Progenitor cell of endocrine pancreas (in vitro differentiated cells): ENCODE results near the gene ANKRD60. TPM values are rescaled to one million over a fixed set of nuclear protein-coding genes. Genes with fewer than 3 reads are reported as not detected.

ENCODE experiments used
- DNase-seq: peaks from one replicate; pipeline ENCODE4 v3.0.0; 2021; ENCODE audit warnings: low spot score; ENCODE audit not compliant: unreplicated experiment
- H3K27ac Mint-ChIP-seq: 2 replicates; pipeline ENCODE4 v1.8.0; 2021; ENCODE audit warnings: mild to moderate bottlenecking, moderate library complexity, mixed read lengths
- H3K27me3 Mint-ChIP-seq: 2 replicates; pipeline ENCODE4 v1.8.0; 2021; ENCODE audit warnings: mixed read lengths
- H3K36me3 Mint-ChIP-seq: 2 replicates; pipeline ENCODE4 v1.8.0; 2022; ENCODE audit warnings: mixed read lengths; ENCODE audit not compliant: insufficient read depth
- H3K4me1 Mint-ChIP-seq: 2 replicates; pipeline ENCODE4 v1.8.0; 2021; ENCODE audit warnings: low read depth, mixed read lengths
- H3K4me3 Mint-ChIP-seq: 2 replicates; pipeline ENCODE4 v1.8.0; 2021; ENCODE audit warnings: low read depth, mild to moderate bottlenecking, moderate library complexity, mixed read lengths
- H3K9me3 Mint-ChIP-seq: 2 replicates; pipeline ENCODE4 v1.8.0; 2021; ENCODE audit warnings: low read depth, mixed read lengths
- CTCF ChIP-seq: fragments of 200-600 bp; sonication (generic); IDR thresholded peaks from one replicate; pipeline ENCODE4 v1.5.0; 2021; ENCODE audit warnings: antibody characterized with exemption, mild to moderate bottlenecking; ENCODE audit not compliant: unreplicated experiment
- long read RNA-seq: library from polyadenylated mRNA; unstranded; transcript quantifications from one replicate; pipeline ENCODE4 v2.0.0, GENCODE V29; 2020
- total RNA-seq: library from RNA; stranded (reverse); gene quantifications from 2 replicates; pipeline ENCODE4 v1.2.1, GENCODE V29; 2021

Gene ANKRD60
- total RNA-seq = not detected in 2 replicates
- long read RNA-seq = 0 reads

DNA sequence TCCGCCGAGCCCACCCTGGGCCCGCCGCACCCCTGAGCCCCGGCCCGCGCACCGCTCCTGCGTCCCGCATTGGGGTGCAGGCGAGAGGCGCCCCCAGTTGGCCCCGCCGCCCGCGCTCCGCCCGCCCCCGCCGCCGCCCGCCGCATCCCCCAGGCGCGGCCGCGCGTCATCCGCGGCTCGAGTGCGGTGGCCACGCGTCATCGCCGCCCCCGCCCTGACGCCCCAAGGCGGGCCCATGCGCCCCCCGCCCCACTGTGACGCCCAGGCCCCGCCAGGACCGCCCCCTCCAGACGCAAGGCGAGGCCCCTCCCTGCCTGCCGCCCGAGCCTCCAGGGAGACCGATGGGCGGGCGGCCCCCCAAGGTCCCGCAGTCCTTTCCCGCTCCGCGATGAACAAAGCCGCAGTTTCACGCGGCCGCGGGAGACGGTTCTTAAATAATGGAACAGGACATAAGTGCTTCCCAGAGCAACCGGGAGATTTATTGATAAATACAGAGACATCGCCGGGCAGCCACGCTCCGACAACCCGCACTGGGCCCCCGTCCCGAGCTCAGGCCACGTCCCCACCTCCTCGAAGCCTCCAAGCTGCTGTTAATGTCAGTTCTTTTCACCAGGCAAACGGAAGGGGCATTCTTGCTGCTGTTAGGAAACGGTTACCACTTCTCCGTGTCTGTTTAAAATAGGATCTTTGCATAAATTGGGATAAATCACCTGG is at the start of gene ANKRD60:
TSS of gene ANKRD60 (minus strand) at position 170 of the 714 bp plus-strand sequence. CDS start at position 170, 0 bp downstream.
- H3K36me3 Mint-ChIP-seq = no peaks in the 10 kb centered on the region
- H3K27ac Mint-ChIP-seq = peak within 1 kb of the TSS; percentile 51
- TF ChIP-seq CTCF = no peak
- peaks cover 68% of the 10 kb centered on the region for H3K27me3 Mint-ChIP-seq
- H3K9me3 Mint-ChIP-seq = no peaks in the 10 kb centered on the region
- H3K4me3 Mint-ChIP-seq = peak within 1 kb of the TSS; percentile 56
- DNase-seq = no peak
- H3K4me1 Mint-ChIP-seq = peaks cover 7% of the 10 kb centered on the region

DNA sequence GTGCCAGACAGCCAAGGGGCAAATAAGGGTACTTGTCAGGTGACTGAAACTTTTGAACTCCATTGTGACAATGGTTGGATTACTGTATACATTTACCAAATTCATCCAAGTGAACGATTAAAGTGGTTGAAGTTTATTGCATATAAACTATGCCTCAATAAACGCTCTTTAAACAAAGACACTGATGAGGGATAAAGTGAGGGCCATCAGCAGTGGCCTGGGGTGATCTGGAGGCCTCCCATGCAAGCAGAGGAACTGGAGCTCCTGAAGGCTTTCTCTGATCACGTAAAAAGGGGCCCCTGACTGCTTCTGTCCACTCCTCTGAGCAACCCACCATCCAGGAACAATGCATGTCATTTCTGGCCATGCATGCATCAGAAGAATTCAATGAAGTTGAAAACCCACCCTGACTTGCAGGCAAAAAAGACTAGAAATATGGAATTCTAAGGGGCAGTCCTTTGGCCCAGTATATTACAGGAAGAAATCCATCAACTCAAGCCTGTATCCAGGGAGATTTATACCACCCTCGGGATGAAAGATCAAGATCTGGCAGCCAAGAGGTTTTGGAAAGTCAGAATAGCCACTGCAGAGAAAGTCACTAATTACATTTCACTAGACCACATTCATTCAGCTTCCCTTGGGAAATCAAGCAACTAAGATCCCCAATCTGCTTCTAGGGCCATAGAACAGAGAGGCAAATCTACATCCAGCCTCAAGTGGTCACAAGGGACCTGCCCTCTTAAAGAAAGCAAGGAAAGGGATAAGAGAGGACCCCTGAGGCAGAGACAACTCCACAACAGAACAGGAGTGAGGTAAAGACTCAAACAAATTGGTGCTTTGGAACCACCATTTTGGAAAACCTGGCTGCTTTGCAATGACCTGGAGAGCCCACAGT is 49.4 kb upstream of the ANKRD60 start:
- Mint-ChIP-seq H3K9me3 (peaks cover 12% of the 10 kb centered on the region), H3K4me1 (no peaks in the 10 kb centered on the region), H3K27me3 (no peaks in the 10 kb centered on the region), H3K27ac (no peak overlapping the region), H3K36me3 (peaks cover 8% of the 10 kb centered on the region), H3K4me3 (no peak overlapping the region)
- no peak for TF ChIP-seq CTCF
- DNase-seq = no peak

DNA sequence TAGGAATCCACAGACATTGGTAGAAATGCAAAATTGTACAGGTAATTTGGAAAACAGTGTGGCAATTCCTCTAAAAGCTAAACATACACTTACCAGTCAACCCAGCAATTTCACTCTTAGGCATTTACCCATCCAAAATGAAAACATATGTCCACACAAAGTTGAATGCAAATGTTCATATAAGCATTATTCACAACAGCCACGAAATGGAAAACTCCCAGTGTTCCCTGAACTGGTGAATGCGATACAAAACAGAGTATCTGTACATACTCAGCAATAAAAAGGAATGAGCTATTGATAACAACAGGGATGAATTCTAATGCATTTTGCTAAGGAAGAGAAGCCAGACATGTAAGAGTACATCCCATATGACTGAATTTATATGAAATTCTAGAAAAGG is 48.7 kb upstream of the ANKRD60 start:
- DNase-seq = no peak
- no peaks in the 10 kb centered on the region for H3K4me1 Mint-ChIP-seq
- no peak overlapping the region for H3K27ac Mint-ChIP-seq
- H3K36me3 Mint-ChIP-seq = peaks cover 8% of the 10 kb centered on the region
- no peaks in the 10 kb centered on the region for H3K27me3 Mint-ChIP-seq
- no peak overlapping the region for H3K4me3 Mint-ChIP-seq
- TF ChIP-seq CTCF = no peak
- peaks cover 12% of the 10 kb centered on the region for H3K9me3 Mint-ChIP-seq

- DNase-seq = no peak
- H3K36me3 Mint-ChIP-seq = peaks cover 10% of the 10 kb centered on the region
- no peak for TF ChIP-seq CTCF
- no peak overlapping the region for H3K27ac Mint-ChIP-seq
- H3K4me3 Mint-ChIP-seq = no peak overlapping the region
- H3K9me3 Mint-ChIP-seq = peaks cover 12% of the 10 kb centered on the region
- no peaks in the 10 kb centered on the region for H3K27me3 Mint-ChIP-seq
- no peaks in the 10 kb centered on the region for H3K4me1 Mint-ChIP-seq
Measured at GRCh38 chr20:58274384-58274783, 45.9 kb upstream of the ANKRD60 start.

- H3K27ac Mint-ChIP-seq = no peak overlapping the region
- no peak for DNase-seq
- H3K4me1 Mint-ChIP-seq = no peaks in the 10 kb centered on the region
- H3K4me3 Mint-ChIP-seq = no peak overlapping the region
- H3K36me3 Mint-ChIP-seq = peaks cover 17% of the 10 kb centered on the region
- peaks cover 12% of the 10 kb centered on the region for H3K9me3 Mint-ChIP-seq
- no peak for TF ChIP-seq CTCF
- H3K27me3 Mint-ChIP-seq = no peaks in the 10 kb centered on the region
Measured at GRCh38 chr20:58271606-58272351, 43.3 kb upstream of the ANKRD60 start.
